Measurements from ENCODE around the gene GMDS. TPM values are rescaled to one million over a fixed set of nuclear protein-coding genes. Genes with fewer than 3 reads are reported as not detected.

The GMDS gene
- total and polyA plus RNA-seq, 2 experiments from 2014 or later: 30.1 to 36.5 TPM

DNA sequence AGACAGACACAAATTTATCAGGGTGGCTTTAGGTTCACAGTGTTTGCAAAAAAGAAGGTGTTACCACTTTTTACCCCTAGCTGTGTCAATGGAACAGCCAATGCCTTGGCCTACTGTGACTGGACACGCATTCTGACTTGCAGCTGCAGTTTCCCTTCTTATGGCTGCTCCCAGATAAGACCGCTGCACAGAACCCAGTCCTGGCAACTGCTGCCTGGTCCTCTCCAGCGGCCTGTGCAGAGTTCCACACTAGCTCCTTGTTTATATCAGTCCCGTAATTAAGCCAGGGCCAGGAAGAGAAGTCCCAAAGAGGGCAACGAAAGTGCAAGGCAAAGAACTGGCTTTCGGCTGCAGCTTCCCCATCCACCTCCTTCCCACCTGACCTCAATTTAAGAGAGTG is 352.7 kb downstream of the GMDS start:
- Histone ChIP-seq H3K4me2 (no peak overlapping the region), H4K20me1 (replicated peaks; ENCODE audit: insufficient read depth) (no peaks in the 10 kb centered on the region), H2AFZ (no peak overlapping the region), H3K79me2 (replicated peaks; ENCODE audit: insufficient read depth) (no peaks in the 10 kb centered on the region), H3K4me3 (no peak overlapping the region), H3K4me1 (ENCODE audit: insufficient read depth) (no peaks in the 10 kb centered on the region), H3K36me3 (ENCODE audit: insufficient read depth) (no peaks in the 10 kb centered on the region), H3K9me2 (ENCODE audit: insufficient read depth) (no peaks in the 10 kb centered on the region), H3K27me3 (ENCODE audit: insufficient read depth) (no peaks in the 10 kb centered on the region), H3F3A (replicated peaks; ENCODE audit: low read depth) (no peaks in the 10 kb centered on the region), H3K27ac (ENCODE audit: low read depth) (no peak overlapping the region)
- Mint-ChIP-seq H3K27ac (no peak overlapping the region), H3K27me3 (ENCODE audit: insufficient read depth, low read depth, poor library complexity) (peaks cover 3% of the 10 kb centered on the region), H3K4me1 (peaks cover 4% of the 10 kb centered on the region; the same call in 2 of the 3 replicates), H3K36me3 (ENCODE audit: low read depth) (no peaks in the 10 kb centered on the region), H3K4me3 (no peak overlapping the region), H3K9me3 (no peaks in the 10 kb centered on the region)
- no peak for TF ChIP-seq ETS1 (IDR thresholded peaks at IDR 0.05)
- TF ChIP-seq CREB1 (CRISPR knock-in tag; IDR thresholded peaks at IDR 0.05; ENCODE audit: low read depth): no peak
- TF ChIP-seq EZH2 (IDR thresholded peaks at IDR 0.05; ENCODE audit: low read depth, unreplicated experiment): no peak
- TF ChIP-seq, protein P1, sequence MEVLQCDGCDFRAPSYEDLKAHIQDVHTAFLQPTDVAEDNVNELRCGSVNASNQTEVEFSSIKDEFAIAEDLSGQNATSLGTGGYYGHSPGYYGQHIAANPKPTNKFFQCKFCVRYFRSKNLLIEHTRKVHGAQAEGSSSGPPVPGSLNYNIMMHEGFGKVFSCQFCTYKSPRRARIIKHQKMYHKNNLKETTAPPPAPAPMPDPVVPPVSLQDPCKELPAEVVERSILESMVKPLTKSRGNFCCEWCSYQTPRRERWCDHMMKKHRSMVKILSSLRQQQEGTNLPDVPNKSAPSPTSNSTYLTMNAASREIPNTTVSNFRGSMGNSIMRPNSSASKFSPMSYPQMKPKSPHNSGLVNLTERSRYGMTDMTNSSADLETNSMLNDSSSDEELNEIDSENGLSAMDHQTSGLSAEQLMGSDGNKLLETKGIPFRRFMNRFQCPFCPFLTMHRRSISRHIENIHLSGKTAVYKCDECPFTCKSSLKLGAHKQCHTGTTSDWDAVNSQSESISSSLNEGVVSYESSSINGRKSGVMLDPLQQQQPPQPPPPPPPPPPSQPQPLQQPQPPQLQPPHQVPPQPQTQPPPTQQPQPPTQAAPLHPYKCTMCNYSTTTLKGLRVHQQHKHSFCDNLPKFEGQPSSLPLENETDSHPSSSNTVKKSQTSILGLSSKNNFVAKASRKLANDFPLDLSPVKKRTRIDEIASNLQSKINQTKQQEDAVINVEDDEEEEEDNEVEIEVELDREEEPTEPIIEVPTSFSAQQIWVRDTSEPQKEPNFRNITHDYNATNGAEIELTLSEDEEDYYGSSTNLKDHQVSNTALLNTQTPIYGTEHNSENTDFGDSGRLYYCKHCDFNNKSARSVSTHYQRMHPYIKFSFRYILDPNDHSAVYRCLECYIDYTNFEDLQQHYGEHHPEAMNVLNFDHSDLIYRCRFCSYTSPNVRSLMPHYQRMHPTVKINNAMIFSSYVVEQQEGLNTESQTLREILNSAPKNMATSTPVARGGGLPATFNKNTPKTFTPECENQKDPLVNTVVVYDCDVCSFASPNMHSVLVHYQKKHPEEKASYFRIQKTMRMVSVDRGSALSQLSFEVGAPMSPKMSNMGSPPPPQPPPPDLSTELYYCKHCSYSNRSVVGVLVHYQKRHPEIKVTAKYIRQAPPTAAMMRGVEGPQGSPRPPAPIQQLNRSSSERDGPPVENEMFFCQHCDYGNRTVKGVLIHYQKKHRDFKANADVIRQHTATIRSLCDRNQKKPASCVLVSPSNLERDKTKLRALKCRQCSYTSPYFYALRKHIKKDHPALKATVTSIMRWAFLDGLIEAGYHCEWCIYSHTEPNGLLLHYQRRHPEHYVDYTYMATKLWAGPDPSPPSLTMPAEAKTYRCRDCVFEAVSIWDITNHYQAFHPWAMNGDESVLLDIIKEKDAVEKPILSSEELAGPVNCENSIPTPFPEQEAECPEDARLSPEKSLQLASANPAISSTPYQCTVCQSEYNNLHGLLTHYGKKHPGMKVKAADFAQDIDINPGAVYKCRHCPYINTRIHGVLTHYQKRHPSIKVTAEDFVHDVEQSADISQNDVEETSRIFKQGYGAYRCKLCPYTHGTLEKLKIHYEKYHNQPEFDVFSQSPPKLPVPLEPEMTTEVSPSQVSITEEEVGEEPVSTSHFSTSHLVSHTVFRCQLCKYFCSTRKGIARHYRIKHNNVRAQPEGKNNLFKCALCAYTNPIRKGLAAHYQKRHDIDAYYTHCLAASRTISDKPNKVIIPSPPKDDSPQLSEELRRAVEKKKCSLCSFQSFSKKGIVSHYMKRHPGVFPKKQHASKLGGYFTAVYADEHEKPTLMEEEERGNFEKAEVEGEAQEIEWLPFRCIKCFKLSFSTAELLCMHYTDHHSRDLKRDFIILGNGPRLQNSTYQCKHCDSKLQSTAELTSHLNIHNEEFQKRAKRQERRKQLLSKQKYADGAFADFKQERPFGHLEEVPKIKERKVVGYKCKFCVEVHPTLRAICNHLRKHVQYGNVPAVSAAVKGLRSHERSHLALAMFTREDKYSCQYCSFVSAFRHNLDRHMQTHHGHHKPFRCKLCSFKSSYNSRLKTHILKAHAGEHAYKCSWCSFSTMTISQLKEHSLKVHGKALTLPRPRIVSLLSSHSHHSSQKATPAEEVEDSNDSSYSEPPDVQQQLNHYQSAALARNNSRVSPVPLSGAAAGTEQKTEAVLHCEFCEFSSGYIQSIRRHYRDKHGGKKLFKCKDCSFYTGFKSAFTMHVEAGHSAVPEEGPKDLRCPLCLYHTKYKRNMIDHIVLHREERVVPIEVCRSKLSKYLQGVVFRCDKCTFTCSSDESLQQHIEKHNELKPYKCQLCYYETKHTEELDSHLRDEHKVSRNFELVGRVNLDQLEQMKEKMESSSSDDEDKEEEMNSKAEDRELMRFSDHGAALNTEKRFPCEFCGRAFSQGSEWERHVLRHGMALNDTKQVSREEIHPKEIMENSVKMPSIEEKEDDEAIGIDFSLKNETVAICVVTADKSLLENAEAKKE (CRISPR knock-in tag; IDR thresholded peaks at IDR 0.05): no peak
- TF ChIP-seq POLR2AphosphoS5 (IDR thresholded peaks at IDR 0.05; ENCODE audit: low read depth): no peak
- no peak for TF ChIP-seq CTCF (conservative IDR thresholded peaks at IDR 0.05; ENCODE audit: low read depth in 2 of 2)
- DNase-seq (ENCODE audit: low spot score): no peak
- ATAC-seq: no peak
